KOPT-K1 (cell line): ENCODE results near the gene PIK3CD.
"Not testable (repeated sequence)": the region's sequence is repeated elsewhere in the genome, so short reads cannot be mapped to it uniquely, and the experiment has no call there.

Source experiments
- H3K27ac ChIP-seq: fragments of 200-600 bp; sonication (generic); 2 replicates; pipeline ENCODE4 v1.5.1; 2016; ENCODE audit warnings: antibody characterized with exemption, mild to moderate bottlenecking, low read depth, low read length; ENCODE audit not compliant: poor library complexity, severe bottlenecking
- H3K36me3 ChIP-seq: fragments of 200-600 bp; sonication (generic); 2 replicates; pipeline ENCODE4 v1.5.1; 2017; ENCODE audit warnings: antibody characterized with exemption, mild to moderate bottlenecking, low read length, moderate library complexity; ENCODE audit not compliant: insufficient read depth
- H3K9me3 ChIP-seq: fragments of 200-600 bp; sonication (generic); 2 replicates; pipeline ENCODE4 v1.5.1; 2017; ENCODE audit warnings: antibody characterized with exemption, low read length, mild to moderate bottlenecking; ENCODE audit not compliant: insufficient read depth, poor library complexity, severe bottlenecking

The PIK3CD gene

GRCh38 chr1:9710037-9710436 lies 58.5 kb downstream of the PIK3CD start:
- Histone ChIP-seq H3K9me3 (no peaks in the 10 kb centered on the region), H3K36me3 (peaks cover 43% of the 10 kb centered on the region), H3K27ac (no peak overlapping the region)

GRCh38 chr1:9711466-9712020 lies 60.0 kb downstream of the PIK3CD start:
- peaks cover 58% of the 10 kb centered on the region for H3K36me3 ChIP-seq
- H3K9me3 ChIP-seq, result no peaks in the 10 kb centered on the region
- peak overlapping the region; percentile 26 for H3K27ac ChIP-seq

GRCh38 chr1:9712767-9713166 lies 61.2 kb downstream of the PIK3CD start:
- Histone ChIP-seq H3K27ac (peak overlapping the region; percentile 41), H3K36me3 (peaks cover 62% of the 10 kb centered on the region)
- not testable (repeated sequence) for H3K9me3 ChIP-seq

GRCh38 chr1:9714257-9714718 lies 62.8 kb downstream of the PIK3CD start:
- H3K27ac ChIP-seq, result peak overlapping the region; percentile 100
- peaks cover 69% of the 10 kb centered on the region for H3K36me3 ChIP-seq
- no peaks in the 10 kb centered on the region for H3K9me3 ChIP-seq

- no peaks in the 10 kb centered on the region for H3K9me3 ChIP-seq
- peak overlapping the region; percentile 100 for H3K27ac ChIP-seq
- H3K36me3 ChIP-seq, result peaks cover 70% of the 10 kb centered on the region
These were observed 64.2 kb downstream of the PIK3CD start for GRCh38 chr1:9715536-9716226.

- H3K9me3 ChIP-seq, result no peaks in the 10 kb centered on the region
- peak overlapping the region; percentile 100 for H3K27ac ChIP-seq
- H3K36me3 ChIP-seq, result peaks cover 70% of the 10 kb centered on the region
These were observed 65.1 kb downstream of the PIK3CD start for GRCh38 chr1:9716404-9717192.

- peaks cover 1% of the 10 kb centered on the region for H3K9me3 ChIP-seq
- peaks cover 71% of the 10 kb centered on the region for H3K36me3 ChIP-seq
- peak overlapping the region; percentile 100 for H3K27ac ChIP-seq
These were observed 65.9 kb downstream of the PIK3CD start for GRCh38 chr1:9717193-9718005.

GRCh38 chr1:9718006-9718680 lies 66.6 kb downstream of the PIK3CD start:
- peaks cover 71% of the 10 kb centered on the region for H3K36me3 ChIP-seq
- H3K9me3 ChIP-seq, result peaks cover 9% of the 10 kb centered on the region
- H3K27ac ChIP-seq, result peak overlapping the region; percentile 100

GRCh38 chr1:9719978-9720722 lies 68.6 kb downstream of the PIK3CD start:
- Histone ChIP-seq H3K9me3 (peaks cover 15% of the 10 kb centered on the region), H3K36me3 (peaks cover 79% of the 10 kb centered on the region), H3K27ac (peak overlapping the region; percentile 100)

GRCh38 chr1:9720785-9721605 lies 69.5 kb downstream of the PIK3CD start:
- Histone ChIP-seq H3K36me3 (peaks cover 74% of the 10 kb centered on the region), H3K27ac (peak overlapping the region; percentile 100), H3K9me3 (peaks cover 15% of the 10 kb centered on the region)

GRCh38 chr1:9721606-9722377 lies 70.3 kb downstream of the PIK3CD start:
- peaks cover 15% of the 10 kb centered on the region for H3K9me3 ChIP-seq
- peaks cover 74% of the 10 kb centered on the region for H3K36me3 ChIP-seq
- H3K27ac ChIP-seq, result peak overlapping the region; percentile 100

- Histone ChIP-seq H3K27ac (peak overlapping the region; percentile 100), H3K36me3 (peaks cover 79% of the 10 kb centered on the region), H3K9me3 (peaks cover 15% of the 10 kb centered on the region)
These were observed 70.8 kb downstream of the PIK3CD start for GRCh38 chr1:9722378-9722749.
